Measurements from ENCODE around the gene RNF215. TPM values are rescaled to one million over a fixed set of nuclear protein-coding genes. Genes with fewer than 3 reads are reported as not detected.

The RNF215 gene
- total RNA-seq, 2 donors from 2014 or later: 11.4 to 11.6 TPM

DNA sequence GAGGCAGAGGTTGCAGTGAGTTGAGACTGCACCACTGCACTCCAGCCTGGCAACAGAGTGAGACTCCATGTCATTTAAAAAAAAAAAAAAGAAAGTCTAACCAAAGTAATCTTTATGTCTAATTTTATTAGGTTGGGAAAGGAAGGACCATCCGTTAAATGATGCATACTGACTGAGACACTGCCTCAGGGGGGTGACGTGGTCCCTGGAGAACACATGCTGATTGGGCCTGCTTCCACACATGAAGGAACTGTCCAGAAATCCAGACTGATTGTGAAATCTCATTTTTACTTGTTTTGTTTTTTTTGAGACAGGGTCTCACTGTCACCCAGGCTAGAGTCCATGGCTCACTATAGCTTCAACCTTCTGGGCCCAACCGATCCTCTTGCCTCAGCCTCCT, 36.0 kb downstream of the RNF215 start:
- H3K27ac ChIP-seq: no peak overlapping the region
- no peaks in the 10 kb centered on the region for H3K27me3 ChIP-seq (replicated peaks; ENCODE audit: insufficient read depth)
- H3K4me1 ChIP-seq (ENCODE audit: control insufficient read depth in 1 of 2, low read depth in 2 of 2): peaks cover 19 to 28% of the 10 kb centered on the region in 2 donors
- ATAC-seq (ENCODE audit: insufficient number of reproducible peaks, low FRiP score, low read depth): no peak
- no peak for TF ChIP-seq CTCF (IDR thresholded peaks at IDR 0.05)
- no peak overlapping the region for H3K4me3 ChIP-seq
- no peaks in the 10 kb centered on the region for H3K9me3 ChIP-seq
- H3K36me3 ChIP-seq: peaks cover 31% of the 10 kb centered on the region
- no peak for DNase-seq (ENCODE audit: low spot score)

GRCh38 chr22:30348809-30349208, 38.4 kb downstream of the RNF215 start:
- peaks cover 0 to 4% of the 10 kb centered on the region in 2 donors for H3K4me1 ChIP-seq (ENCODE audit: control insufficient read depth in 1 of 2, low read depth in 2 of 2)
- peaks cover 55% of the 10 kb centered on the region for H3K36me3 ChIP-seq
- no peaks in the 10 kb centered on the region for H3K9me3 ChIP-seq
- ATAC-seq (ENCODE audit: insufficient number of reproducible peaks, low FRiP score, low read depth) (no peak), DNase-seq (ENCODE audit: low spot score) (no peak)
- H3K27me3 ChIP-seq (replicated peaks; ENCODE audit: insufficient read depth): no peaks in the 10 kb centered on the region
- H3K27ac ChIP-seq: no peak overlapping the region
- H3K4me3 ChIP-seq: no peak overlapping the region
- no peak for TF ChIP-seq CTCF (IDR thresholded peaks at IDR 0.05)

- Histone ChIP-seq H3K27me3 (replicated peaks; ENCODE audit: insufficient read depth) (no peaks in the 10 kb centered on the region), H3K4me1 (ENCODE audit: control insufficient read depth in 1 of 2, low read depth in 2 of 2) (no peaks in the 10 kb centered on the region), H3K36me3 (peaks cover 59% of the 10 kb centered on the region), H3K4me3 (no peak overlapping the region), H3K27ac (no peak overlapping the region), H3K9me3 (no peaks in the 10 kb centered on the region)
- ATAC-seq (ENCODE audit: insufficient number of reproducible peaks, low FRiP score, low read depth) (no peak), DNase-seq (ENCODE audit: low spot score) (no peak)
- TF ChIP-seq CTCF (IDR thresholded peaks at IDR 0.05): no peak
These were observed 38.8 kb downstream of the RNF215 start for GRCh38 chr22:30348404-30348803.

- no peak for ATAC-seq (ENCODE audit: insufficient number of reproducible peaks, low FRiP score, low read depth)
- peaks cover 63% of the 10 kb centered on the region for H3K36me3 ChIP-seq
- no peaks in the 10 kb centered on the region for H3K27me3 ChIP-seq (replicated peaks; ENCODE audit: insufficient read depth)
- TF ChIP-seq CTCF (IDR thresholded peaks at IDR 0.05): no peak
- H3K4me1 ChIP-seq (ENCODE audit: control insufficient read depth in 1 of 2, low read depth in 2 of 2): peaks cover under 1 to 2% of the 10 kb centered on the region in 2 donors
- H3K9me3 ChIP-seq: no peaks in the 10 kb centered on the region
- no peak overlapping the region for H3K4me3 ChIP-seq
- no peak for DNase-seq (ENCODE audit: low spot score)
- no peak overlapping the region for H3K27ac ChIP-seq
These were observed 39.8 kb downstream of the RNF215 start for GRCh38 chr22:30347255-30347892.

- DNase-seq (ENCODE audit: low spot score): no peak
- Histone ChIP-seq H3K36me3 (peaks cover 71% of the 10 kb centered on the region), H3K4me3 (no peak overlapping the region), H3K4me1 (ENCODE audit: control insufficient read depth in 1 of 2, low read depth in 2 of 2) (peaks cover 9 to 26% of the 10 kb centered on the region in 2 donors), H3K27me3 (replicated peaks; ENCODE audit: insufficient read depth) (no peaks in the 10 kb centered on the region), H3K9me3 (no peaks in the 10 kb centered on the region), H3K27ac (no peak overlapping the region)
- no peak for TF ChIP-seq CTCF (IDR thresholded peaks at IDR 0.05)
- ATAC-seq (ENCODE audit: insufficient number of reproducible peaks, low FRiP score, low read depth): no peak
These were observed 42.6 kb downstream of the RNF215 start for GRCh38 chr22:30344447-30345200.

Data from thoracic aorta (tissue), 2 donors.